GM12801 (cell line): ENCODE results near the gene HYI.

ENCODE experiments used
- CTCF ChIP-seq: IDR thresholded peaks from one replicate; pipeline ENCODE4 v1.5.1; 2011; ENCODE audit warnings: control low read depth; ENCODE audit not compliant: insufficient read length; ENCODE audit errors: extremely low read depth

HYI gene

GRCh38 chr1:43447891-43448708, 5.6 kb downstream of the HYI start:
- no peak for TF ChIP-seq CTCF

- TF ChIP-seq CTCF = no peak
Observed at GRCh38 chr1:43446881-43447835, 6.6 kb downstream of the HYI start.

- TF ChIP-seq CTCF = no peak
Observed at GRCh38 chr1:43446388-43446740, 7.4 kb downstream of the HYI start.

GRCh38 chr1:43445606-43446387, 7.9 kb downstream of the HYI start:
- no peak for TF ChIP-seq CTCF

GRCh38 chr1:43444836-43445235, 8.9 kb downstream of the HYI start:
- no peak for TF ChIP-seq CTCF

- no peak for TF ChIP-seq CTCF
Observed at GRCh38 chr1:43444151-43444828, 9.4 kb downstream of the HYI start.
